HL-60 (cell line): ENCODE measurements around the gene GRID1.
A peak's percentile ranks its signal among the peaks of the same experiment; 100 is the strongest.
"Not testable (repeated sequence)": the region's sequence is repeated elsewhere in the genome, so short reads cannot be mapped to it uniquely, and the experiment has no call there.

Experiments
- DNase-seq, 2 experiments: peaks; one replicate each; pipeline ENCODE4 v3.0.0-alpha.2; 2010 to 2020; ENCODE audit warnings: low read depth in 1 of 2, low spot score in 1 of 2
- H3K27ac ChIP-seq: fragments of 250-450 bp; sonication (Bioruptor Pico); replicated peaks from 2 replicates; pipeline ENCODE4 v1.5.1; 2020; ENCODE audit warnings: mild to moderate bottlenecking, moderate library complexity
- H3K27me3 ChIP-seq: fragments of 250-450 bp; sonication (Bioruptor Pico); 2 replicates; pipeline ENCODE4 v1.5.1; 2021; ENCODE audit warnings: mild to moderate bottlenecking, moderate library complexity; ENCODE audit not compliant: insufficient read depth, poor library complexity, severe bottlenecking
- H3K4me3 ChIP-seq: replicated peaks from 2 replicates; pipeline ENCODE4 v1.5.1; 2011; ENCODE audit warnings: mild to moderate bottlenecking, control low read depth, low read length; ENCODE audit not compliant: insufficient read depth
- GABPA ChIP-seq: IDR thresholded peaks from 2 replicates; pipeline ENCODE4 v1.6.1; 2012; ENCODE audit warnings: low read depth
- POLR2AphosphoS5 ChIP-seq: IDR thresholded peaks from 2 replicates; pipeline ENCODE4 v1.6.1; 2012; ENCODE audit warnings: low read depth
- SPI1 ChIP-seq: IDR thresholded peaks from 2 replicates; pipeline ENCODE4 v1.6.1; 2012; ENCODE audit warnings: low read depth, mild to moderate bottlenecking, borderline replicate concordance
- TF ChIP-seq, protein P1 (sequence below): IDR thresholded peaks from one replicate; pipeline ENCODE4 v1.5.1; 2011; ENCODE audit warnings: low read length, control low read depth, inconsistent platforms; ENCODE audit not compliant: insufficient read depth
- TF ChIP-seq, protein P2 (sequence below): IDR thresholded peaks from 2 replicates; pipeline ENCODE4 v1.6.1; 2012; ENCODE audit warnings: low read depth; ENCODE audit not compliant: insufficient replicate concordance

Gene GRID1

DNA sequence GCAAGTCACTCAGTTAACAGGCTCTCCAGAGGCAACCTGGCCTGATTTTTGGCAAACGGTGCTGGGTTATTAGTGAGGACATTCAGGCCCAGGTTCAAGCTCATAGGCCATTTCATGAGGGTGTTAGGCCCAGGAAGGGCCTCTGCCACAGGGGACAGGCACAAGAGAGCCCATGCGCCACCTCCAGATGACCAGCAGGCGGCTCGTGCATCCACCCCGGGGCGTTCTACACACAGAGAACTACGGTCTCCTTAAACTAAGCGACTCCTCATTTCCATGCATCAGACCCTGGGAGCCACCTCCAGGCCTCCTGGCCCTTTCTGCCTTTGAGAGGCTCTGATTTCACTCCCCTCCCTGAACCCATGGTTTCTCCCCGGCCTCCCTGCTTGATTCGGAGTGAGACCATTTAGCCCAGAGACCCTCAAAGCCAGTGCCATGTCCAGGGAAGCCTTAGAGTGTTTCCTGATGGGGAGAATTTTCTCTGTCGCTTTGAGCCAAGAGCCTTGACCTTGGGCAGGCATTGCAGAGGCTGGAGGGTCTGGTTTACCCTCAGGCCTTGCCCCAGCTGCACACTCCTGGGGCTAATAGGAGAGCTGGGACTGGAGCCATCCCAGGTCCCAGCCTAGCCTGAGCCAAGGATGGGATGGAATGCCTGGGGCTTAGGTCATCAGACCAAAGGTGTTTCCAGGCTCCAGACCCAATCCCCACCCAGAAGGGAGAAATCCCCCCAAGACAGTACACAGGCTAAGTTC lies 188.0 kb downstream of the GRID1 start:
- TF ChIP-seq, protein P1, sequence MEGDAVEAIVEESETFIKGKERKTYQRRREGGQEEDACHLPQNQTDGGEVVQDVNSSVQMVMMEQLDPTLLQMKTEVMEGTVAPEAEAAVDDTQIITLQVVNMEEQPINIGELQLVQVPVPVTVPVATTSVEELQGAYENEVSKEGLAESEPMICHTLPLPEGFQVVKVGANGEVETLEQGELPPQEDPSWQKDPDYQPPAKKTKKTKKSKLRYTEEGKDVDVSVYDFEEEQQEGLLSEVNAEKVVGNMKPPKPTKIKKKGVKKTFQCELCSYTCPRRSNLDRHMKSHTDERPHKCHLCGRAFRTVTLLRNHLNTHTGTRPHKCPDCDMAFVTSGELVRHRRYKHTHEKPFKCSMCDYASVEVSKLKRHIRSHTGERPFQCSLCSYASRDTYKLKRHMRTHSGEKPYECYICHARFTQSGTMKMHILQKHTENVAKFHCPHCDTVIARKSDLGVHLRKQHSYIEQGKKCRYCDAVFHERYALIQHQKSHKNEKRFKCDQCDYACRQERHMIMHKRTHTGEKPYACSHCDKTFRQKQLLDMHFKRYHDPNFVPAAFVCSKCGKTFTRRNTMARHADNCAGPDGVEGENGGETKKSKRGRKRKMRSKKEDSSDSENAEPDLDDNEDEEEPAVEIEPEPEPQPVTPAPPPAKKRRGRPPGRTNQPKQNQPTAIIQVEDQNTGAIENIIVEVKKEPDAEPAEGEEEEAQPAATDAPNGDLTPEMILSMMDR = peak; percentile 62
- TF ChIP-seq, protein P2, sequence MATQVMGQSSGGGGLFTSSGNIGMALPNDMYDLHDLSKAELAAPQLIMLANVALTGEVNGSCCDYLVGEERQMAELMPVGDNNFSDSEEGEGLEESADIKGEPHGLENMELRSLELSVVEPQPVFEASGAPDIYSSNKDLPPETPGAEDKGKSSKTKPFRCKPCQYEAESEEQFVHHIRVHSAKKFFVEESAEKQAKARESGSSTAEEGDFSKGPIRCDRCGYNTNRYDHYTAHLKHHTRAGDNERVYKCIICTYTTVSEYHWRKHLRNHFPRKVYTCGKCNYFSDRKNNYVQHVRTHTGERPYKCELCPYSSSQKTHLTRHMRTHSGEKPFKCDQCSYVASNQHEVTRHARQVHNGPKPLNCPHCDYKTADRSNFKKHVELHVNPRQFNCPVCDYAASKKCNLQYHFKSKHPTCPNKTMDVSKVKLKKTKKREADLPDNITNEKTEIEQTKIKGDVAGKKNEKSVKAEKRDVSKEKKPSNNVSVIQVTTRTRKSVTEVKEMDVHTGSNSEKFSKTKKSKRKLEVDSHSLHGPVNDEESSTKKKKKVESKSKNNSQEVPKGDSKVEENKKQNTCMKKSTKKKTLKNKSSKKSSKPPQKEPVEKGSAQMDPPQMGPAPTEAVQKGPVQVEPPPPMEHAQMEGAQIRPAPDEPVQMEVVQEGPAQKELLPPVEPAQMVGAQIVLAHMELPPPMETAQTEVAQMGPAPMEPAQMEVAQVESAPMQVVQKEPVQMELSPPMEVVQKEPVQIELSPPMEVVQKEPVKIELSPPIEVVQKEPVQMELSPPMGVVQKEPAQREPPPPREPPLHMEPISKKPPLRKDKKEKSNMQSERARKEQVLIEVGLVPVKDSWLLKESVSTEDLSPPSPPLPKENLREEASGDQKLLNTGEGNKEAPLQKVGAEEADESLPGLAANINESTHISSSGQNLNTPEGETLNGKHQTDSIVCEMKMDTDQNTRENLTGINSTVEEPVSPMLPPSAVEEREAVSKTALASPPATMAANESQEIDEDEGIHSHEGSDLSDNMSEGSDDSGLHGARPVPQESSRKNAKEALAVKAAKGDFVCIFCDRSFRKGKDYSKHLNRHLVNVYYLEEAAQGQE = no peak
- Histone ChIP-seq H3K27ac (no peak overlapping the region), H3K4me3 (no peak overlapping the region), H3K27me3 (no peaks in the 10 kb centered on the region)
- DNase-seq = peak; percentile 18 to 55

DNA sequence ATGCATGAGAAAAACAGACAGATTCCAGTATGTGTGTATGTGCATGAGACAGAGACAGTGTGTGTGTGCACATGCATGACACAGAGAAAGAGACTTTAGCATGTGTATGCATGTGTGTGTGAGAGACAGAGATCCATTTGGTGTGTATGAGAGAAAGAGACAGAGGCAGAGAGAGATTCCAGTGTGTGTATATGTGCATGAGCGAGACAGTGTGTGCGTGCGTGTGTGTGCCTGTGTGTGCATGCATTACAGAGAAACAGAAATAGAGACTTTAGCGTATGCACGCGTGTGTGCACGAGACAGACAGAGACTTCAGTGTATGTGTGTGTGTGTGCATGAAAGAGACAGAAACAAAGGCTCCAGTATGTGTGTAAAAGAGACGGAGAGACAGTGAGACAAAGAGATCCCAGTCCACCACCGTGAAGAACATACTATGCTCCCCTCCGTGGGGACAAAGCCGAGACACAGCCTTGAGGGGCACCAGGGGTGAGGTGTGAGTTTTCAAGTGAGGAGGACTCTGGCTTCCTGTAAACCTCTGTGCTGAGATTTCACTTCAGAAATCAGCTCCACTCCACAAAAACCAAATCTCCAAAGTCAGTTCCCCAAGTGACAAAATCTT lies 188.9 kb downstream of the GRID1 start:
- no peak overlapping the region for H3K4me3 ChIP-seq
- H3K27me3 ChIP-seq = no peaks in the 10 kb centered on the region
- TF ChIP-seq, protein P2 = no peak
- TF ChIP-seq GABPA = no peak
- TF ChIP-seq POLR2AphosphoS5 = no peak
- TF ChIP-seq, protein P1 = no peak
- TF ChIP-seq SPI1 = no peak
- DNase-seq = no peak
- H3K27ac ChIP-seq = no peak overlapping the region

DNA sequence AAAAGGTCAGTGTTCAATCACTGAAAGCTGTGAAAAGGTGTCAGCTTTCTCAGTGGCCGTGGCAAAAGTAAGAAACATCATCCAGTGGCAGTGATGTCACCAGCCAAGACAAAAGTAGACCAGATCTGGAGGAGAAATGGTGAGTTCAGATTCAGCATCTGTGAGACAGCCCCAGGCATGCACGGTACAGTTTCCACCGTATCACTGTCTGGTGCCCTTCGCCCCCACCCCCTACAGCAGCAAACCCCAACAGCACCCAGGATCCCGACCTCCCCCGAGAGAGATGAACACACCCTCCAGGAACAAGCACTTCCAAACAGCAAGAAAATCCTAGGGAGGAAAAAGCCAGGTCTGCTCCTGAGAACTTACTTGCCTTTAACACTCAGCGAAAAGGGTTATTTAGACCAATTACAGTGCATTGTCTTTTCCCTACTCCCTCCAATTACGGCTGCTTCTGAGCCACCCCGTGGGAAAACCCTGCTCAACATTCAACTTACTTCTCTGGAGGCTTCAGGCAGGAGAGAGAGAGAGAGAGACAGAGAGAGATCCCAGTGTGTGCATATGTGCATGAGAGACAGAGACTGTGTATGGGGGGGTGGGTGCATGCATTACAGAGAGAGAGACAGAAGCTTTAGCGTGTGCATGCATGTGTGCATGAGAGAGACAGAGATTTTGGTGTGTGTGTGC lies 189.6 kb downstream of the GRID1 start:
- Histone ChIP-seq H3K27ac (no peak overlapping the region), H3K27me3 (no peaks in the 10 kb centered on the region), H3K4me3 (no peak overlapping the region)
- TF ChIP-seq, protein P2 = no peak
- no peak for TF ChIP-seq SPI1
- TF ChIP-seq POLR2AphosphoS5 = no peak
- TF ChIP-seq GABPA = no peak
- TF ChIP-seq, protein P1 = no peak
- no peak for DNase-seq

DNA sequence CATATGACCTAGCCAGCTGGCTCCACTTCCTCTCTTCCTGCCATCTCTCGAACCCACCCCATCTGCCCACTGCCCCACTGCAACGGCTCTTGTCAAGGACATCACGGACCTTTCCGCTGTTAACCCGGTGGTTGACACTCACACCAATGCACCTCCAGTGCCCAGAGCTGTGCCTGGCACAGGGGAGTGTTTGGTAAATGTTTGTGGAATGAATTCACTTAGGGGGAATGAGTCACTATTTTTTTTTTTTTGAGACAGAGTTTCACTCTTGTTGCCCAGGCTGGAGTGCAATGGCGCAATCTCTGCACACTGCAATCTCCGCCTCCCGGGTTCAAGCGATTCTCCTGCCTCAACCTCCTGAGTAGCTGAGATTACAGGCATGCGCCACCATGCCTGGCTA lies 191.1 kb downstream of the GRID1 start:
- DNase-seq, H3K27ac ChIP-seq, H3K4me3 ChIP-seq, H3K27me3 ChIP-seq: not testable (repeated sequence)
